NCI-H510A treated with DMSO at 0.1 percent for 48 hours (cell line): ENCODE data around the gene ETV3.
"Not testable (repeated sequence)": the region's sequence is repeated elsewhere in the genome, so short reads cannot be mapped to it uniquely, and the experiment has no call there.

ENCODE experiments used
- DNase-seq: peaks from one replicate; lab custom pipeline; 2025; lab: John Stamatoyannopoulos, UW

ETV3 gene

GRCh38 chr1:157138220-157139051 is at the start of gene ETV3:
Gene ETV3 (minus strand): TSS chr1:157138395. CDS start chr1:157136352, 2,043 bp downstream.
- peak; percentile 90 for DNase-seq

GRCh38 chr1:157186281-157186992 is 48.2 kb upstream of the ETV3 start:
- DNase-seq: no peak

- DNase-seq: no peak
Measured at GRCh38 chr1:157183870-157184269, 45.7 kb upstream of the ETV3 start.

GRCh38 chr1:157182371-157182770 is 44.2 kb upstream of the ETV3 start:
- not testable (repeated sequence) for DNase-seq

- no peak for DNase-seq
Measured at GRCh38 chr1:157181790-157182189, 43.6 kb upstream of the ETV3 start.

GRCh38 chr1:157181258-157181657 is 43.1 kb upstream of the ETV3 start:
- no peak for DNase-seq

- no peak for DNase-seq
Measured at GRCh38 chr1:157178490-157178889, 40.3 kb upstream of the ETV3 start.

GRCh38 chr1:157177733-157178394 is 39.7 kb upstream of the ETV3 start:
- no peak for DNase-seq

GRCh38 chr1:157176591-157177121 is 38.5 kb upstream of the ETV3 start:
- DNase-seq: no peak

- DNase-seq: no peak
Measured at GRCh38 chr1:157176016-157176415, 37.8 kb upstream of the ETV3 start.

- DNase-seq: no peak
Measured at GRCh38 chr1:157173900-157174410, 35.8 kb upstream of the ETV3 start.

- DNase-seq: not testable (repeated sequence)
Measured at GRCh38 chr1:157173241-157173640, 35.0 kb upstream of the ETV3 start.

- DNase-seq: not testable (repeated sequence)
Measured at GRCh38 chr1:157172591-157172990, 34.4 kb upstream of the ETV3 start.

GRCh38 chr1:157171903-157172503 is 33.8 kb upstream of the ETV3 start:
- peak; percentile 58 for DNase-seq

GRCh38 chr1:157170677-157171515 is 32.7 kb upstream of the ETV3 start:
- DNase-seq: peak; percentile 81

- no peak for DNase-seq
Measured at GRCh38 chr1:157168015-157168414, 29.8 kb upstream of the ETV3 start.

GRCh38 chr1:157167437-157167836 is 29.2 kb upstream of the ETV3 start:
- no peak for DNase-seq

- DNase-seq: no peak
Measured at GRCh38 chr1:157166590-157166989, 28.4 kb upstream of the ETV3 start.

GRCh38 chr1:157163273-157164127 is 25.3 kb upstream of the ETV3 start:
- peak; percentile 60 for DNase-seq

- no peak for DNase-seq
Measured at GRCh38 chr1:157162345-157162744, 24.1 kb upstream of the ETV3 start.
